GM10266 (cell line): ENCODE data around the gene UBAP1L.

Experiments used
- DNase-seq: peaks from one replicate; pipeline ENCODE4 v3.0.0; 2012; ENCODE audit errors: extremely low spot score
- TF ChIP-seq, protein P1 (sequence below): IDR thresholded peaks from 2 replicates; pipeline ENCODE4 v1.5.1; 2012; ENCODE audit warnings: mild to moderate bottlenecking, low read depth; ENCODE audit not compliant: control insufficient read depth, insufficient read depth; ENCODE audit errors: missing control alignments

The UBAP1L gene

DNA sequence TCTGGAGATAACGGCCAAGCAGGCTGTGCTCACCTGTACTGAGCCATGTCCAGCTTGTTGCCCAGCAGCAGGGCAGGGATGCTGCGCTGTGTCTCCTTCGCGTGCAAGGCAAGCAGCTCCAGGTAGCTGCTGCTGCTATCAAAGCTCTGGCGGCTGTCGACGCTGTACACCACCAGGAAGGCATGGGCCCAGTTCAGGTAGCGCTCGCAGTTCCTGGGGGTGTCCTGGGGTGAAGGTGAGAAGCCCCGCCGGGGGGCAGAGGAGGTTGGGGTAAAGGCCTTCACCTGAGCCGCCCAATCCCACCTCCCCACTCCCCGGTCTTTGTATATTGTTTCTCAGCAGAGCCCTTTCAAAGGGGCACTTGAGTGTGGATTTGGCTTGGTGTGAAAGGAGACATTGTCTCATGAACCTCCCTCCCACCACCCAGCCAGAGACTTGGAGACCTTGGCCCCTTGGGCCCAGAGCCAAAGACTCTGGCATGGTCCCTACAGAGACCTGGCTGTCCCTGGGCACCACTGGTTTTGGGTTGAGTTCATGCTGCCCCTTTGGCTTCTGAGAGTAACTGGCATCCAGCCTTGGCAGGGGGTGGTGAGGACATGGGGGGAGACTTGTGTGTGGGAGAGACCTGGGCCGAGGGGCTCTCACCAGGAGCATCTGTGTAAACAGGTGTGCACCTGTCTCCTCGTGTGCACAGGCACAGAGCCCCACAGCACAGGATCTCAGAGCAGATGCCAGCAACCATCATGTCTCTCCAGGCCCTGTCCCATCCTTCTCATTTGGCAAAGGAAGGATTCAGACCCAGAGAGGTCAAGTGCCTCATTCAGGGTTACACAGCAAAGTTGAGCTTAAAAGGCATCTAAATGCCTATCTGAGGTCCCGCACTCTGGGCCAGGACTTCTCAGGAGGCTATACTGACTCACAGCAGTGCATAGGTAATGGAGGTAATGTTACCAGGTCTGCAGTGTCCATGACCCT is 56.3 kb downstream of the UBAP1L start:
- TF ChIP-seq, protein P1, sequence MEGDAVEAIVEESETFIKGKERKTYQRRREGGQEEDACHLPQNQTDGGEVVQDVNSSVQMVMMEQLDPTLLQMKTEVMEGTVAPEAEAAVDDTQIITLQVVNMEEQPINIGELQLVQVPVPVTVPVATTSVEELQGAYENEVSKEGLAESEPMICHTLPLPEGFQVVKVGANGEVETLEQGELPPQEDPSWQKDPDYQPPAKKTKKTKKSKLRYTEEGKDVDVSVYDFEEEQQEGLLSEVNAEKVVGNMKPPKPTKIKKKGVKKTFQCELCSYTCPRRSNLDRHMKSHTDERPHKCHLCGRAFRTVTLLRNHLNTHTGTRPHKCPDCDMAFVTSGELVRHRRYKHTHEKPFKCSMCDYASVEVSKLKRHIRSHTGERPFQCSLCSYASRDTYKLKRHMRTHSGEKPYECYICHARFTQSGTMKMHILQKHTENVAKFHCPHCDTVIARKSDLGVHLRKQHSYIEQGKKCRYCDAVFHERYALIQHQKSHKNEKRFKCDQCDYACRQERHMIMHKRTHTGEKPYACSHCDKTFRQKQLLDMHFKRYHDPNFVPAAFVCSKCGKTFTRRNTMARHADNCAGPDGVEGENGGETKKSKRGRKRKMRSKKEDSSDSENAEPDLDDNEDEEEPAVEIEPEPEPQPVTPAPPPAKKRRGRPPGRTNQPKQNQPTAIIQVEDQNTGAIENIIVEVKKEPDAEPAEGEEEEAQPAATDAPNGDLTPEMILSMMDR = no peak
- no peak for DNase-seq

DNA sequence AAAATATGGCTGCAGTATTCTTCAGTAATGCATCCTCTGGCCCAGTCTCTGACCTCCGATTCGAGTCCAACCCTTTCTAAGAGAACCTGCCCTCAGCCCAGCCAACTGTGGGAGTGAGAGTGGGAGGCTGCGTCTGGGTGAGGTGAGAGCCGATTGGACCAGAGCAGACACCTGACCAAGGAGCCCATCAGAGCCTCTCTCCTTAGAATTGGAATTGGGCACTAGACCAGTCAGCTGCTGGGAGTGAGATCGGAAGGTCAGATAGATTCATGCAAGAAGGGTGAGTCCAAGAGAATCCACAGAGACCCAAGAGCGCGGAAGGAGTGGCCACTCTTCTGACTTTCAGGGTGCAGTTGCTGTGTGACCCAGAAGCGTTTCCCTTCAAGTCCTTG is 57.5 kb downstream of the UBAP1L start:
- DNase-seq = no peak
- TF ChIP-seq, protein P1 = no peak

DNA sequence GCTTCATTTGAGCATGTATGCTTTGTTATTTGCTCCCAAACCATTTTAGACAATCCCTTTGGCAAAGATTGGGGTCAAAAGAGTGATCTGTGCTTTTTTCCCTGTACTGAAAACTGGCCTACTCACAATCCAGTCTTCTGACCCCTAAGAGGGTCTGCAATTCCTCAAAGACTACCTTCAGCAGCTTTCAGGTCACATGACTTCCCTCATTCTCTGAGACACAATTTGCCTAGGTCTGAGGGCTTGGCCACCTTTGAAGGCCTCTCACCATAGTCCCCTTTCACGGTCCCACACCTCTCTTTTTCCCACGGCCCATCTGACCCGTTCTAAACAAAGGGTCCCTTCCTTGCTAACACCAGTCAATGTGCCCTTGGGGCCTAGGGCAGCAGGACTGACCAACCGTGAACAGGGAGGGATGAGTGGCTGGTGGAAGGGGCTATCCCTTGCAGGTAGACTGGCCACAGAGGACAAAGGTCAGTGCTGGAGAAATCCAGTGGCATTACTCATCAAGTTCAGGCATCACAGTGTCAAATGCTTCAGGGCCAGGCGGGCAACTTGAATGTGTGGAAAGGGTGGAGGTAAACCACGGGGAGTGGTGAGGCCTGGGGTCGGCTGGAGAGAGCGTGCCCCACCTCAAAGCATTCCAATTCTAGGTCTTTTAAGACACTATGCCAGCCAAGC is 58.0 kb downstream of the UBAP1L start:
- no peak for DNase-seq
- TF ChIP-seq, protein P1 = no peak

DNA sequence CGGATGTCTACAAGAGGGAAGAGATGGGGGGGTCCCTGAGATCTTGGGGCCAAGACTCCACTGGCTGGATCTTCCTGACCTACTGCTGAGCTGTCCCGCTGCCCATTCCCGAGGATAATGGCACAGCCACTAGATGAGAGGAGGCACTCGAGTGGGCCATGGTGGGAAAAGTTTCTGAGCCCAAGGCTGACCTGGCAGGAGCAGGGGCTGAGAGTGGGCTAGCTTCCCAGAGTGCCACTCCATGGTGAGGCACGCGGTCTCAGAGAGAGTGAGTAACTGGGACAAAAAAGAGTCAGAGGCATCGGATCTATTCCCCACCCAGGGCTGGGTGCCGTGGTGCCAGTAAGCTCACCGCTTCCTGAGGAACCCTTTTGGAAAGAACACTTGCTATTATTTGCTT is 58.9 kb downstream of the UBAP1L start:
- DNase-seq = no peak
- TF ChIP-seq, protein P1 = no peak

DNA sequence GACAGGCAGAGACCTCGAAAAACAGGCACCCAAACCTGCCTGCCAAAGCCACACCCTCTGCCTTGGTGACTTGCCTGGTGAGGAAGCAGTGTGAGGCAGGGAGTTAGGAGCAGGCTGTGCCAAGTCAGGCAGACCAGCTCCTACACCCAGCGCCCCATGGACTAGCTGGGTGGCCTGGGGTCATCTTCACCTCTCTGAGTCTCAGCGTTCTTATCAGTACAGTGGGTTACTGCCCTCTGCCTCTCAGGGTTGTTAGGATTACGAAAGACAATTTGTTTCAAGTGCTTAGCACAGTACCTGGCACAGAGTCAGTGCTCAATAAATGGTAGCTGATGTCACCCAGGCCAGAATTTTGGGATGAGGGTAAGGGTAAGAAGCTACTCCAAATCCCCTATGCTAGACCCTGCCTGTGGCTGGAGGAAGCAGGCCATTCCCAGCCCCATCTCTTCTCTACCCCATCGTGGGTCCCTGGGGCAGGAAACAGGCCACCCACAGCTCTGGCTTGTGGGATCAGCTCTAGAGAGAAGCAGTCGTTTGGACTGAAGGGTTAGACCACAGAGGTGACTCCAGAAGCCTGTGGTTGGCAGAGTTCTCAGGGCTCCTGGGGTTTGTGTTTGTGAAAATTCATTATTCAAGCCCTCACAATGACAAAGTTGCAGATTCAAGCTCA is 59.7 kb downstream of the UBAP1L start:
- DNase-seq = no peak
- TF ChIP-seq, protein P1 = no peak

DNA sequence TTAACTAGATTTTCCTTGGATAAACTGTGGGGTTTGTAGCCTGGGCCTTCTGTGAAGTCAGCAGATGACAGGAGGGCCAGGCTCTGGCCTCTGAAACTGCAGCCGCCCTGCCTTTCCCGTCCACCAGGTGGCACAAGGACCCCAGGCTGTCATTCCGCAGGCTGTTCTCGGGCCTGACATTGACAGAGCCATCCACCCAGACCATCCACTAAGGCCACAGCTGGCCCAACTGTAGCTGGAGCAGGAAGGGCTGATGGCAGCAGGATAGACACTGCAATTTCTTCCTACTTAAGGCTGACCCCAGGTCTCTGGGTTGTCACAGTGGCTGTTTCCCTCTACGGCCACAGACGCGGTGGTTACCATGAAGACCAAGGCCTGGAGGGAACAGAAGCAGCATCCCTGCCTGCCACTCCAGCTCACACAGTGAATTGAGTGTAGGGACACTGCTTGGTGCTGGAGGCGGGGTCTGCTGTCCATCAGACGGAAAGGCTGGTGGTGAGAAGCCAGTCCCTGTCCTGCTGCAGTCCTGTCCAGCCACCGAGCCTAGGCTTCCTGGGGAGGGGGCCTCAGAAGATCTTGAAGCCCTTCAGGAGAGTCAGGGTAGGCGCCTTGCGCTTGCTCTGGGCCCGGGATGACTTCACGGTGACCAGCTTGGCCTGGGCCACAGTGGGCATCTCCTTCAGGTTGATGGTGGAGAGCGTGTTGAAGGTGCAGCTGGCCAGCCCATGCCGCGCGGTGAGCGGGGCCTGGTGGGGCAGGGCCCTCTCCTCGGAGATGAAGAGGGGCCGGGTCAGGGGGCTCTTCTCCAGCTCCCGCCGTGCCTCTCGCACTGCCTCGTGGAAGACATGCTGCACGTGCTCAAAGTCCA is 60.4 kb downstream of the UBAP1L start:
- TF ChIP-seq, protein P1 = peak; percentile 85
- peak; percentile 73 for DNase-seq
